B cell (primary cell): Measurements from ENCODE around the gene KIRREL3. TPM values are rescaled to one million over a fixed set of nuclear protein-coding genes. Genes with fewer than 3 reads are reported as not detected.

Experiments
- ATAC-seq: fragments of 200-7000 bp; cut with Tn5 transposase; one replicate; pipeline ENCODE4 v1.10.0; 2021; ENCODE audit warnings: low read depth, mild to moderate bottlenecking, moderate number of reproducible peaks, moderate library complexity
- CTCF ChIA-PET: fragments of 350-600 bp; sonication (Branson Sonifier 250); formaldehyde crosslinking; loops from one replicate; lab custom pipeline; 2021; ENCODE audit warnings: antibody characterized with exemption, inconsistent platforms; lab: Charles Lee
- POLR2A ChIA-PET: fragments of 350-600 bp; sonication (Branson Sonifier 250); formaldehyde crosslinking; loops from one replicate; lab custom pipeline; 2021; ENCODE audit warnings: antibody characterized with exemption; lab: Charles Lee
- DNase-seq: peaks from one replicate; pipeline ENCODE4 v3.0.0; 2013
- H2AFZ ChIP-seq: 2 replicates; pipeline ENCODE4 v1.6.1; 2012; ENCODE audit warnings: mild to moderate bottlenecking, low read depth, low read length; ENCODE audit not compliant: insufficient read depth, poor library complexity, severe bottlenecking
- H3K27ac ChIP-seq, 2 donors: 1 replicate in 1 of 2; 2 replicates in 1 of 2; pipeline ENCODE4 v1.5.1; 2012 to 2013; ENCODE audit warnings: low read length in 2 of 2, mild to moderate bottlenecking in 2 of 2, moderate library complexity in 1 of 2
- H3K27me3 ChIP-seq, 4 experiments: fragments of 200-600 bp in 1 of 4; sonication (generic) in 1 of 4; replicated peaks in 1 of 4; 1 replicate in 2 of 4; 2 replicates in 2 of 4; pipeline versions ENCODE4 v1.6.1 to v1.7.0; 2013 to 2016; ENCODE audit warnings: low read length in 3 of 4, mild to moderate bottlenecking in 2 of 4, mixed read lengths in 1 of 4, moderate library complexity in 1 of 4; ENCODE audit not compliant: insufficient read depth in 4 of 4, control insufficient read depth in 3 of 4; ENCODE audit errors: control extremely low read depth in 1 of 4
- H3K36me3 ChIP-seq, 2 experiments: replicated peaks in 1 of 2; 1 replicate in 1 of 2; 2 replicates in 1 of 2; pipeline versions ENCODE4 v1.6.1 to v1.7.1; 2013; ENCODE audit warnings: low read length in 1 of 2; ENCODE audit not compliant: insufficient read depth in 2 of 2, control insufficient read depth in 1 of 2; ENCODE audit errors: control extremely low read depth in 1 of 2, extremely low read depth in 1 of 2
- H3K4me1 ChIP-seq, 2 donors: fragments of 200-600 bp in 1 of 2; sonication (generic) in 1 of 2; 1 replicate in 1 of 2; 2 replicates in 1 of 2; pipeline versions ENCODE4 v1.5.1 to v1.6.1; 2013 to 2017; ENCODE audit warnings: low read length in 2 of 2; ENCODE audit not compliant: control insufficient read depth in 2 of 2, insufficient read depth in 2 of 2
- H3K4me2 ChIP-seq: replicated peaks from 2 replicates; pipeline ENCODE3; 2012; ENCODE audit warnings: mild to moderate bottlenecking, low read depth, low read length; ENCODE audit not compliant: poor library complexity, severe bottlenecking
- H3K4me3 ChIP-seq, 5 experiments: fragments of 200-600 bp in 1 of 5; sonication (generic) in 1 of 5; 1 replicate in 3 of 5; 2 replicates in 2 of 5; pipeline versions ENCODE4 v1.5.1 to v1.7.0; 2011 to 2016; ENCODE audit warnings: low read length in 4 of 5, mild to moderate bottlenecking in 4 of 5, low read depth in 2 of 5, control low read depth in 1 of 5, moderate library complexity in 1 of 5; ENCODE audit not compliant: insufficient read depth in 1 of 5; ENCODE audit errors: control extremely low read depth in 1 of 5, extremely low read depth in 1 of 5
- H3K79me2 ChIP-seq: fragments of 200-600 bp; sonication (generic); one replicate; pipeline ENCODE4 v1.6.0; 2016; ENCODE audit warnings: low read length; ENCODE audit not compliant: control insufficient read depth, insufficient read depth
- H3K9ac ChIP-seq: fragments of 200-600 bp; sonication (generic); 2 replicates; pipeline ENCODE4 v1.6.1; 2017; ENCODE audit warnings: mild to moderate bottlenecking, low read length, moderate library complexity
- H3K9me3 ChIP-seq, 3 donors: one replicate each; pipeline versions ENCODE4 v1.6.1 to v1.7.1; 2013; ENCODE audit warnings: low read length in 2 of 3; ENCODE audit not compliant: control insufficient read depth in 2 of 3, insufficient read depth in 1 of 3; ENCODE audit errors: control extremely low read depth in 1 of 3
- H4K20me1 ChIP-seq: 2 replicates; pipeline ENCODE4 v1.6.0; 2012; ENCODE audit warnings: mild to moderate bottlenecking, low read length; ENCODE audit not compliant: insufficient read depth, control insufficient read depth, poor library complexity, severe bottlenecking
- H3K27ac Mint-ChIP-seq: one replicate; pipeline ENCODE4 v1.8.0; 2021; ENCODE audit warnings: mixed read lengths
- H3K27me3 Mint-ChIP-seq: one replicate; pipeline ENCODE4 v1.8.0; 2021; ENCODE audit warnings: mixed read lengths
- H3K4me1 Mint-ChIP-seq: one replicate; pipeline ENCODE4 v1.8.0; 2021; ENCODE audit warnings: mixed read lengths
- H3K4me3 Mint-ChIP-seq: one replicate; pipeline ENCODE4 v1.8.0; 2021; ENCODE audit warnings: mixed read lengths
- H3K9me3 Mint-ChIP-seq: one replicate; pipeline ENCODE4 v1.8.0; 2022; ENCODE audit warnings: mixed read lengths; ENCODE audit not compliant: insufficient read depth
- CTCF ChIP-seq: fragments of 200-600 bp; IDR thresholded peaks from one replicate; pipeline ENCODE4 v1.8.0; 2022; ENCODE audit warnings: antibody characterized with exemption, mild to moderate bottlenecking
- EZH2 ChIP-seq: IDR thresholded peaks from 2 replicates; pipeline ENCODE4 v1.6.1; 2012; ENCODE audit warnings: borderline replicate concordance, low read depth, mild to moderate bottlenecking, moderate library complexity, low read length; ENCODE audit not compliant: insufficient read depth, poor library complexity, severe bottlenecking
- WGBS: methylation state at CpG from one replicate; pipeline ENCODE4 v1.1.5; 2013; ENCODE audit warnings: missing lambda C conversion rate; ENCODE audit not compliant: insufficient coverage; 5-methylcytosine and 5-hydroxymethylcytosine counted together
- intact Hi-C: fragments of 100-400 bp; cut with micrococcal nuclease; formaldehyde crosslinking; loops from one replicate; pipeline ENCODE4 v1.10.0; 2022
- polyA plus RNA-seq: library from polyadenylated mRNA; depleted of rRNA; stranded (reverse); fragments of >200 nt; gene quantifications from 2 replicates; pipeline ENCODE4 v1.2.3, GENCODE V29; 2012
- total RNA-seq, 2 donors: library from RNA; stranded (reverse); fragments of 120-200 nt in 1 of 2; gene quantifications; 1 replicate in 1 of 2; 2 replicates in 1 of 2; pipeline versions ENCODE4 v1.2.3 to v1.2.4, GENCODE V29; 2013 to 2022

The KIRREL3 gene
- total and polyA plus RNA-seq, 2 donors (not counting 1 experiment from before 2014, with no cell fraction given), result not detected

DNA sequence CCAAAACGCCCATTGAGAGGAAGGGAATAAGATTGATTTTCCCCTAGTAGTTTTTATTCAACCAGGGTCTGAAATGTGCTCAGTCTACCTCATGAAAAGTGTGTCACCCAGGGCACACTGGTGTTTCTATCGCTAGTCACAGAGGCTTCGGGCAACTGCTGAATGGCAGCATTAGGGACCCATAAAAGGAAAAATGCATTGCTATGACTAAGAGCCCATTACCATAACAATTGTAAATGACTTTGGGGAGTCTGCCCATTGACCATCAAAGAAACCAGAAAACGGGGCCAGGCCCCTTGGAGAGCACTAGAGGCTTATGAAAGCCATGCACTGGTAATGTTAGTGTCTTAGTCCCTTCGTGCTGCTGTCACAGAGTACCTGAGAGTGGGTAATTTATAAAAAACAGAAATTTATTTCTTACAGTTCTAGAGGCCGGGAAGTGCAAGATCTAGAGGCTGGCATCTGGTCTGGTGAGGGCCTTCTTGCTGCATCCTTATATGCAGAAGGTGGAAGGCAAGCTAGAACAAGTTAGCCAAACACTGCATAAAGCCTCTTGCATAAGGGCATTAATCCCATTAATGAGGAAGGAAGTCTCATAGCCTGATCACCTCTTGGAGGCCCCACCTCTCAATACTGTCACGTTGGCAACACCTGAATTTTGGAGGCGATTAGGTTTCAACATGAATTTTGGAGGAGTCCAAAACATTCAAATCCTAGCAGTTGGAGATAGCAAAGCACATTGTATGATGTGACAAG lies 338.4 kb downstream of the KIRREL3 start:
- ChIA-PET CTCF (no interaction called here), POLR2A (no interaction called here)
- H3K27me3 Mint-ChIP-seq, result peaks cover 12% of the 10 kb centered on the region
- Histone ChIP-seq H3K9me3 (no peaks in the 10 kb centered on the region), H2AFZ (no peak overlapping the region), H3K4me2 (no peak overlapping the region), H3K36me3 (no peaks in the 10 kb centered on the region), H3K4me3 (no peak overlapping the region), H3K27me3 (no peaks in the 10 kb centered on the region), H3K9ac (no peak overlapping the region), H3K79me2 (no peaks in the 10 kb centered on the region), H4K20me1 (no peaks in the 10 kb centered on the region), H3K4me1 (no peaks in the 10 kb centered on the region), H3K27ac (no peak overlapping the region)
- H3K4me3 Mint-ChIP-seq, result no peak overlapping the region
- no peak overlapping the region for H3K27ac Mint-ChIP-seq
- no peak for DNase-seq
- intact Hi-C loops, result no loop called here
- WGBS, result 88% methylated on average over 4 of the region's 8 CpGs
- ATAC-seq, result no peak
- no peaks in the 10 kb centered on the region for H3K9me3 Mint-ChIP-seq
- TF ChIP-seq CTCF (no peak), EZH2 (no peak)
- no peaks in the 10 kb centered on the region for H3K4me1 Mint-ChIP-seq

GRCh38 chr11:126660761-126661425 lies 339.7 kb downstream of the KIRREL3 start:
- no peak overlapping the region for H3K27ac Mint-ChIP-seq
- no peak overlapping the region for H3K9ac ChIP-seq
- peaks cover 12% of the 10 kb centered on the region for H3K27me3 Mint-ChIP-seq
- H3K4me3 ChIP-seq, result no peak overlapping the region
- H3K36me3 ChIP-seq, result no peaks in the 10 kb centered on the region
- DNase-seq (no peak), ATAC-seq (no peak)
- intact Hi-C loops, result no loop called here
- no peaks in the 10 kb centered on the region for H3K9me3 Mint-ChIP-seq
- H3K4me2 ChIP-seq, result no peak overlapping the region
- no peaks in the 10 kb centered on the region for H3K4me1 Mint-ChIP-seq
- WGBS, result no CpG with 5 or more reads among the region's 2 CpGs
- H4K20me1 ChIP-seq, result no peaks in the 10 kb centered on the region
- H3K27ac ChIP-seq, result no peak overlapping the region
- H3K9me3 ChIP-seq, result no peaks in the 10 kb centered on the region
- H3K4me3 Mint-ChIP-seq, result no peak overlapping the region
- H3K79me2 ChIP-seq, result no peaks in the 10 kb centered on the region
- H2AFZ ChIP-seq, result no peak overlapping the region
- CTCF ChIA-PET, result no interaction called here
- H3K4me1 ChIP-seq, result no peaks in the 10 kb centered on the region
- no peak for TF ChIP-seq EZH2
- no peak for TF ChIP-seq CTCF
- POLR2A ChIA-PET, result no interaction called here
- H3K27me3 ChIP-seq, result no peaks in the 10 kb centered on the region
